Chondrocyte (in vitro differentiated cells): ENCODE measurements around the gene SRCAP. TPM values are rescaled to one million over a fixed set of nuclear protein-coding genes. Genes with fewer than 3 reads are reported as not detected.

ENCODE experiments used
- DNase-seq: peaks from one replicate; pipeline ENCODE4 v3.0.0; 2021; ENCODE audit warnings: mixed read lengths, low spot score
- H3K27ac Mint-ChIP-seq: one replicate; pipeline ENCODE4 v1.8.0; 2021; ENCODE audit warnings: mild to moderate bottlenecking, moderate library complexity, mixed read lengths; ENCODE audit not compliant: unreplicated experiment
- H3K27me3 Mint-ChIP-seq: 2 replicates; pipeline ENCODE4 v1.8.0; 2021; ENCODE audit warnings: low read depth, mixed read lengths
- H3K36me3 Mint-ChIP-seq: 2 replicates; pipeline ENCODE4 v1.8.0; 2021; ENCODE audit warnings: low read depth, mixed read lengths
- H3K4me1 Mint-ChIP-seq: 2 replicates; pipeline ENCODE4 v1.8.0; 2021; ENCODE audit warnings: low read depth, mild to moderate bottlenecking, mixed read lengths
- H3K4me3 Mint-ChIP-seq: one replicate; pipeline ENCODE4 v1.8.0; 2021; ENCODE audit warnings: mild to moderate bottlenecking, moderate library complexity, mixed read lengths; ENCODE audit not compliant: unreplicated experiment
- H3K9me3 Mint-ChIP-seq: 2 replicates; pipeline ENCODE4 v1.8.0; 2021; ENCODE audit warnings: low read depth, mixed read lengths
- CTCF ChIP-seq: fragments of 200-600 bp; sonication (generic); IDR thresholded peaks from 2 replicates; pipeline ENCODE4 v1.5.0; 2021; ENCODE audit warnings: antibody characterized with exemption, mild to moderate bottlenecking, moderate library complexity
- total RNA-seq: library from RNA; stranded (reverse); gene quantifications from 3 replicates; pipeline ENCODE4 v1.2.1, GENCODE V29; 2021

The SRCAP gene
- total RNA-seq, 1 donor from 2014 or later, result 49.2 TPM

GRCh38 chr16:30761928-30762902, 63.2 kb downstream of the SRCAP start, which contains the start of the genes CFAP119 and RNF40:
Gene CFAP119 (minus strand): TSS chr16:30762062. CDS start chr16:30761748, 314 bp downstream.
Gene RNF40 (plus strand): TSS chr16:30762322. CDS start chr16:30762546, 224 bp downstream.
- Mint-ChIP-seq H3K27ac (peak within 1 kb of the TSS; percentile 96), H3K9me3 (no peaks in the 10 kb centered on the region), H3K4me3 (peak within 1 kb of the TSS; percentile 87), H3K27me3 (no peaks in the 10 kb centered on the region), H3K36me3 (peaks cover 12% of the 10 kb centered on the region), H3K4me1 (peaks cover 30% of the 10 kb centered on the region)
- DNase-seq, result no peak
- TF ChIP-seq CTCF, result no peak

DNA sequence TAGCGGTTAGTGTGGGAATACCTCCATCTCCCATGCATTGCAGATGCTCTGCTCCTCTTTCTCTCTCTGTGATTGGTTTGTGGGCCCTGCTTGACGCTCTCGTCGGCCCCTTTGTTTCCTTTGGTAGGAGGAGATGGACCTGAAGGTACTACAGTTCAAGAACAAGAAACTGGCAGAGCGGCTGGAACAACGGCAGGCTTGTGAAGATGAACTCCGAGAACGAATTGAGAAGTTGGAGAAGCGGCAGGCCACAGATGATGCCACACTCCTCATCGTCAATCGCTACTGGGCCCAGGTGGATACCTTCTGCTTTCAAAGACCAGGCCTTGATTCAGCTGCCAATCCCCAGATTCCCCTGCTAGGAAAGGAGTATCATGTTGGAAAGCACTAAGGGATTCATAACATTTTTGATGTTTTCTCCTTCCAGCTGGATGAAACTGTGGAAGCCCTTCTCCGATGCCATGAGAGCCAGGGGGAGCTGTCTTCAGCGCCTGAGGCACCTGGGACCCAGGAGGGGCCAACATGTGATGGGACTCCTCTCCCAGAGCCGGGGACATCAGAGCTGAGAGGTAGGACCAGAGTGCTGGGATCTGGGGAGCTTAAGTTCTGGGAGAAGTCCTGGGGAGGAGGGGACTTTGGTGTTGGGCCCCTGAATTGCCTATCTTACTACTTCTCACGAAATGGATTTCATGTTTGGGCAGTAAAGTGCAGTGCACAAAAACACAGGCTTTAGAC, 64.2 kb downstream of the SRCAP start:
- Mint-ChIP-seq H3K9me3 (no peaks in the 10 kb centered on the region), H3K36me3 (peaks cover 16% of the 10 kb centered on the region), H3K4me3 (peak overlapping the region; percentile 87), H3K27me3 (no peaks in the 10 kb centered on the region), H3K4me1 (peaks cover 30% of the 10 kb centered on the region), H3K27ac (peak overlapping the region; percentile 89)
- no peak for DNase-seq
- no peak for TF ChIP-seq CTCF

DNA sequence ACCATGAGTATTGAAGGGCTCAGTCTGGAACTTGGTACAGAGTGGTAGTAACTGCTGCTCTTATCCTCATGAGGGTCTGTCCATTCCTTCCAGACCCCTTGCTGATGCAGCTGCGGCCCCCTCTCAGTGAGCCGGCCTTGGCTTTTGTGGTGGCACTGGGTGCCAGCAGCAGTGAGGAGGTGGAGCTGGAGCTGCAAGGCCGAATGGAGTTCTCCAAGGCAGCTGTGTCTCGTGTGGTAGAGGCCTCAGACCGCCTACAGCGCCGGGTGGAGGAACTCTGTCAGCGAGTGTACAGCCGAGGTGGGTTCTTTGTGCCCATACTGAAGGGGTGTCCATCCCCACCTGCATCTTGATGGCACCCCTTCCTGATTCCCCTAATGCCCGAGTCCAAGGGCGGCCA, 65.1 kb downstream of the SRCAP start:
- Mint-ChIP-seq H3K4me1 (peaks cover 30% of the 10 kb centered on the region), H3K27me3 (no peaks in the 10 kb centered on the region), H3K27ac (no peak overlapping the region), H3K4me3 (no peak overlapping the region), H3K9me3 (no peaks in the 10 kb centered on the region), H3K36me3 (peaks cover 22% of the 10 kb centered on the region)
- TF ChIP-seq CTCF, result no peak
- DNase-seq, result no peak

- TF ChIP-seq CTCF, result no peak
- DNase-seq, result no peak
- peaks cover 26% of the 10 kb centered on the region for H3K36me3 Mint-ChIP-seq
Observed at GRCh38 chr16:30764816-30765465, 66.0 kb downstream of the SRCAP start.

More at GRCh38 chr16:30764816-30765465, 66.0 kb downstream of the SRCAP start:
- no peaks in the 10 kb centered on the region for H3K27me3 Mint-ChIP-seq
- H3K9me3 Mint-ChIP-seq, result no peaks in the 10 kb centered on the region
- no peak overlapping the region for H3K27ac Mint-ChIP-seq
- H3K4me1 Mint-ChIP-seq, result peaks cover 30% of the 10 kb centered on the region
- H3K4me3 Mint-ChIP-seq, result no peak overlapping the region
